DMS114 treated with DMSO at 0.1 percent for 48 hours (cell line): ENCODE measurements around the gene CAMSAP1.
"Not testable (repeated sequence)": the region's sequence is repeated elsewhere in the genome, so short reads cannot be mapped to it uniquely, and the experiment has no call there.

Experiments used
- DNase-seq: peaks from one replicate; lab custom pipeline; 2025; ENCODE audit not compliant: unreplicated experiment; lab: John Stamatoyannopoulos, UW

The CAMSAP1 gene

DNA sequence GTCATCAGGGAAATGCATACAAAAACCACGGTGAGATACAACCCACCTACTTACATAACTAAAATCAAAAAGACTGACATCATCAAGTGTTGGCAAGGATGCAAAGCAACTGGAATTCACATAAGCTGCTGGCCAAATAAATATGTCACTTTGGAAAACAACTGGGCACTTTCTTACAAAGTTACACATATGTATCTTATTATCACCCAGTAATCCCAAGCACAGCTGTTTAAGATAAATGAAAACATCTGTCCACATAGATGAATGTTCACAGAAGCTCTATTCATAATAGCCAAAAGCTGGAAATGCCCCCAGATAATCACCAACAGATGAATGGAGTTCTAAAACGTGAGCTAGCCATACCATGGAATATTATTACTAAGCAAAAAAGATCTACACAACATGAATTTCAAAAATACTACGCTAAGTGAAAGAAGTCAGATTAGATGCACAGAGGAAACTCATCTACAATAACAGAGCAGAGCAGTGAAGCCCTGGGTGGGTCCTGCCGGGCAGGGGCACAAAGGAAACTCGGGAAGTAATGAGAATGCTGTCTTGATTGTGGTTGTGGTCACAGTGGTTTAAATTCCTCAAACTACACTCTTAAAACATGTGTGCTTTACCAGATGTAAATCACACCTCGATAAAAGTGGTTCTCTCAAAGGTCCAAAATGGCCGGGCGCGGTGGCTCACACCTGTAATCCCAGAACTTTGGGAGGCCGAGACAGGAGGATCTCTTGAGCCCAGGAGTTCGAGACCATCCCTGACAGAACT lies 8.5 kb downstream of the CAMSAP1 start:
- no peak for DNase-seq

DNA sequence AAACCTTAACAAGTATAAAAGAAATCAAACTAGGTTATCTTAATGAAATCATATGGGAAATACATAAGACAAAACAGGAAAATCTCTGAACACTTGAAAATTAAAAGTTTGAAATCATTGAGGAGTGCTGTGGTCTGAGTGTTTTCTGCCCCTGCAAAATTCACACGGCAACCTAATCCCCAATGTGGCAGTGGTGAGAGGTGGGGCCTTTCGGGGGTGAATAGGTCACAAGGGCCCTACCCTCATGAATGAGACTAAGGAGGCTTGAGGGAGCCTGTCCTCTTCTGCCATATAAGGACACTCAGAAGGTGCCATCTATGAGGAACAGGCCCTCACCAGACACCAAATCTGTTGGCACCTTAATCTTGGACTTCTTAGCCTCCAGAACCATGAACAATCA lies 10.7 kb downstream of the CAMSAP1 start:
- no peak for DNase-seq

DNA sequence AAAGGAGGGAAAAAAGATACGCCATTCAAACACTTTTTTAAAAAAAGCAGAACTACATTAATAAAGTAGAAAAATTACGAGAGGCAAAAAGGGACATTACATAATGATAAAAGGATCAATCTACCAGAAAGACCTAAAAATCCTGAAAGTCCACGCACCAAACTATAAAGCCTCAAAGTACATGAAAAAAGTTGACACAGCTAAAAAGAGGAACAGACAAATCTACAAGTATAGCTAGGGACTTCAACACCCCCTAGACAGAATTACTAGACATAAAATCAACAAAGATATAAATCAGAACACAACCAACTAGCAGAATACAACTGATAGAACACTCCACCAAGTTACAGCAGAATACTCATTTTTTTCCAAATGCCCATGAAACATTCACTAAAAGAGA lies 11.1 kb downstream of the CAMSAP1 start:
- DNase-seq, result no peak

DNA sequence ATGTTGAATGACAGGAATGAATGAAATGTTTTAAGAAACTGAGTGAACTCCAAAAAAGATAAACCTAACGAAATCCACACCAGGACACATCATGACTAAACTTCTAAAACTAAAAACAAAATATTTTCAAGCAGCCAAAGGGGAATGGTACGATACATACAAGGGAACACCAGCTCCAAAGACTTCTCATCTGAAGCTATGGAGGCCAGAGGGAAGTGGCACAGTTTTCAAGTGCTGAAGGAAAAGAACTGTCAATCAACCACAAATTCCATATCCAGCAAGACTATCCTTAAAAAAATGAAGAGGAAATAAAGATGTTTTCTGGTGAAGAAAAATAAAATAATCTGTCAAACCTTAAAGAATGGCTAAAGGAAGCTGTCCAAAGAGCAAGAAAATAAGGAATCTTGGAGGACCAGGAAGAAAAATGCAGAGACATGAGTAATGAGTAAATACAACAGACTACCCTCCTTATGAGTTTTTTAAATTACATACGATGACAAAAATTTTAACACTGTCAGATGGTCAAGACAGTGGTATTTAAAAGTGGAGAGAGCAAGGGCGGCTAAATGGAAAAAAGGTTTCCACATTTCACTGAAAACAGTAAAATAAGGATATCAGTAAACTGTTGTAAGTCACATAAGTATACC lies 12.0 kb downstream of the CAMSAP1 start:
- no peak for DNase-seq

DNA sequence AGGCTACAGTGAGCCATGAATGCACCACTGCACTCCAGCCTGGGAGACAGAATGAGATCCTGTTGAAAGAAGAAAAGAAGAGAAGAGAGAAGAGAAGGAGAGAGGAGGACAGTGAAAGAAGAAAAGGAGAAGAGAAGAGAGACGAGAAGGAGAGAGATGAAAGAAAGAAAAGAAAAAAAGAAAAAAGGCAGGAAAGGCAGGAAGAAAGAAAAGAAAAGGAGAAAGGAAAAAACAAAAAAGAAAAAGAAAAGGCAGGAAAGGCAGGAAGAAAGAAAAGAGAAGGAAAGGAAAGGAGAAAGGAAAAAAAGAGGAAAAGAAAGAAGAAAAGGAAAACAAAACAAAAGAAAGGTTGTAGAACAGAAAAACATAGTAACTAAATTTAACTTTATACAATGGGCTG lies 14.2 kb downstream of the CAMSAP1 start:
- no peak for DNase-seq

DNA sequence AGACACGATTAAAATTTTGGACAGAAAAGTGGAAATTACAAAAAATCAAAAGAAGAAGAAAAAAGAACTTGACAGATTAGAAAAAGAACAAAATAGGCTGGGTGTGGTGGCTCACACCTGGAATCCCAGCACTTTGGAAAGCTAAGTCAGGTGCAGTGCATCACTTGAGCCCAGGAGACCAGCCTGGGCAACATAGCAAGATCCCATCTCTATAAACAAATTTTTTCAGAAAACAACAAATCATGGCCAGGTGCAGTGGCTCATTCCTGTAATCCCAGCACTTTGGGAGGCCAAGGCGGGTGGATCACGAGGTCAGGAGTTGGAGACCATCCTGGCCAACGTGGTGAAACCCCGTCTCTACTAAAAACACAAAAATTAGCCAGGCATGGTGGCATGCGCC lies 15.0 kb downstream of the CAMSAP1 start:
- not testable (repeated sequence) for DNase-seq

DNA sequence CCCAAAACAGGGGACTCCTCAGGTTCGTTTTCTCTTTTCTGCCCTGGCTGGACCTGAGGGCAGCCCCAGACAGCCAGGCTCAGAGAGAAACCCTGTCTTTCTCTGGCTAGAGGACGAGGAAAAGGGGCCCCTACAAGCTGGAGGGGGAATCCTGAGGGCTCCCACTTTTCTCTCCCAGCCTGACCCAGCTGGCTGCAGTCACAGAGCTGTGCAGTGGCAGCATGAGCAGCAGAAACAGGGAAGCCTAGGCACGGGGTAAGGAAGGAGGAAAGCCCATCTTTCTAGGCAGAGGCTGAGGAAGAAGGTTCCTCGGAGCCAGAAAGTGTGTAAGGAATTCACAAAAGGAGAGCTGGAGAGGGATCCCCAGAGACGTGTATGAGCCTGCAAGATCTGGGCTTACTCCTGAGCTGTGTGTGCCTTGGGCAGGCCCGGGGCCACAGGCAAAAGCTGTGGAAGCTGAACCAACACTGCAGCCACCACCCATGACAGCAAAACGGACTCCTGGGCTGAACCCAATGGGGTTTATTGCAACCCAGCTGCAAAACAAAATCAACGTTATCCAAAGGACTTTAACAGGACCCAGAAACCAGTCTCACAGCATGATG lies 16.2 kb downstream of the CAMSAP1 start:
- DNase-seq, result no peak

DNA sequence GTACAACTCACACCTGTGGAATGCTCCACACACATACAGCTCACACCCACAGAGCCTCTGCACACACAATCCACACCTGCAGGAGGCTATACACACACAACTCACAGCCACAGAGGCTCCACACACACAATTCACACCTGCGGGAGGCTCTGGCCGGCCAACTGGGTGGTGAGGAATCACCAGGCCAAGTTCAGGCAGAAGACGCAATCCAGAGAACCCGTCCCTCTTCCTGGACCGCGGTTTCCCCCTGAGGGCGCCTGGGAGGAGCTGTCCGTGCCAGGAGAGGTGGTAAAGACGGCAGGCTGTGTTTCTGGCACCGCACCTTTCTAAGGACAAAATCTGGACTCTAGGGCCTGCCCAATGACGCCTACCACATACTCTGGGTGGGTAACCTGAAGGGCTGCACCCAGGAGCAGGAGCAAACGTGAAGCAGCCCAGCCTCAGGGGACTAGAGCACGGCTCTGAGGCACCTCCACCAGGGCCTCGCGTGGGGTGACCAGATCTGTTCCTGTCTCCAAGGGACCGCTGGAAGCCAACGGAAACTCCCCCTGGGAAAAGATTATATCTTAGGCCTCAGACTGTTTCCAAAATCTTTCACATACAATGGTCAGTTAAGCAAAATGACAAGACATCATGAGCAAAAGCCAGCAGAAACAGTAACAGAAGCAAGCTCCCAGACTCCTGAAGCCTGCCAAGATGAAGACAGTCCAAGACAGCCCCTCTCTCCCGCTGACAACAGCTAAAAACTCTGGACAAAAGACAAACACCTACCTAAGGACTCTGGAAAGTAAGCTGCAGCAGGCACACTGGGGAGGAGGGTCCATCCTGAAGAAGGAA lies 16.9 kb downstream of the CAMSAP1 start:
- no peak for DNase-seq

DNA sequence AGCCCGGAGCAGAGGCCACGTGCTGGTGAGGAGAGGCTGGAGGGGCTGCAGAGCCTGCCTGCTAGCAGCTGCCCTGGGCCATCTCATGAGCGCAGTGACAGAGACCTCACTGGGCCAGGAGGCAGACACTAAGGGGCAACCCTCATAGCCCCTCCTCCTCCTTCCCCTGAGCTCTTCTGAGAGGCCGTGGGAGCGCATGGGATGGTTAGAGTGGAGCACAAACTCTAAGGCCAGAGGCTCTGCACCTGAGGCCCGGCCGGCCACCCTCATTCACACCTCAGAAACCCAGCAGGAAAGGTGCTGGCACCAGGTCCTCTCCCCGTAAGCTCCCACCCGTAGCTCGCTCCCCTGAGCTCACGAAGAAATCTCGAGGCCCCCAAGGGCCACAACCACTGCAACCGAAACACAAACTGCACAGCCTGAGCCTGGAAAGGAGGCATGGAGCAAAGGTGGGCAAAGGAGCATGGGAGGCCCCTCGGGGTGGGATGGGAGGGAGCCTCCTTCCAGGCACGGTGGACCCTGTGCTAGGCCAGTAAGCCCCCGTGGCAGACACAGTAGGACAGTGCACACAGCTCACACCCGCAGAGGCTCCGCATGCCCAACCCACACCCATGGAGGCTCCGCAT lies 17.7 kb downstream of the CAMSAP1 start:
- no peak for DNase-seq

DNA sequence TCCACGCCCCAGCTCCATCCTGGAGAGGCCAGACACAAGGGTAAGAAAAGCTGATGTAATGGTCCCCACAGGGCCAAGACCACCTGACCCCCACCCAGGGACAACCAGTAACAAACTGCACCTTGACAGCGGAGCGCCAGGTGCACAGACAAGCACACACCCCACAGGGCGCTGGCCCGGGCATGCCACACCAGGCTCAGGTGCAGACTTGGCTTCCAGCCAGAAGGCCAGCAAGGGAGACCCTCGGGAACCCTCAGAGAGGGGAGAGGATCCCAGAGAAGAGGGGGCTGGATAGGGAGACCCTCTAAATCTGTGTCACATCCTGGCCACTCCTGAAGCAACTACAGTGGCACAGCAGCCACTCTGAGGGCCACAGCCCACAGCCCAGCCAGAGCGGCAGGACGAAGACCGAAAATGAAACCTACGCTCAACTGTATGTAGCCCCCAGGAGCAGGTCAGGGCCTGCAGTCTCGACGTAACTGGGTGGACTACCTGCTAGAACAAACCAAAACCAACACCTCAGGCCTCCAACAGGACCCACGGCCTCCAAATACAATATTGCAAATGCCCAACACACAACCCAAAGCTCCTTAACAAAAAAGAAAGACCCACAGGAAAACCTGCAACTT lies 18.5 kb downstream of the CAMSAP1 start:
- no peak for DNase-seq

DNA sequence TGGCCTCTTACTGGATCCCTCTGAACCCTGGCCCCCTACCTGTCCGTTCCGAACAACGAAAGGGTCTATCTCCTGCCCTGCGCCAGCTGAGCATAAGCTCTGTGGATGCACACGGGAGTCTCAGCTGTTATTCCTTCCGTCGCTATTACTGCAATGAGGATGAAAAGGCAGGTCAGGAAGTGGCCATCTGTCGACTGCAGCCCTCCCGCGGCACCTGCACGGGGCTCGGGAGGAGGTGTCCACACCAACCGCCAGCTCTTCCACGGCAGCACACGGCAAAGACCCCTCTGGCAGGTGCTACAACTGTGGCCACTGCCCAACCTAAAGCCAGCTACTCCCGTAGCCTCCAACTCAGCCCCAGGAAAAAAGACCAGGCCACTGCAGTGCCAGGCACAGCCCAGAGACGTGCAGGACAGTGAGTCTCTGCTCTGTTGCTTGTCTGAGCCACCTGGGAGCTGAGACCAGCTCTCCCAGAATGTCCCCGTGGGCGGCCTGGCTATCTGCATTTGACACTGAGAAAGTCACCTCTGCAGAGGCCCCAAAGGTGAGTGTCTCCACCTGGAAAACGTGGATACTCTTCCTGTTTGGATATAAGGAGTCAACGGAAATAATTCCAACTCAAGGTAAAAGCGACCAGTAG lies 19.1 kb downstream of the CAMSAP1 start:
- DNase-seq, result no peak

DNA sequence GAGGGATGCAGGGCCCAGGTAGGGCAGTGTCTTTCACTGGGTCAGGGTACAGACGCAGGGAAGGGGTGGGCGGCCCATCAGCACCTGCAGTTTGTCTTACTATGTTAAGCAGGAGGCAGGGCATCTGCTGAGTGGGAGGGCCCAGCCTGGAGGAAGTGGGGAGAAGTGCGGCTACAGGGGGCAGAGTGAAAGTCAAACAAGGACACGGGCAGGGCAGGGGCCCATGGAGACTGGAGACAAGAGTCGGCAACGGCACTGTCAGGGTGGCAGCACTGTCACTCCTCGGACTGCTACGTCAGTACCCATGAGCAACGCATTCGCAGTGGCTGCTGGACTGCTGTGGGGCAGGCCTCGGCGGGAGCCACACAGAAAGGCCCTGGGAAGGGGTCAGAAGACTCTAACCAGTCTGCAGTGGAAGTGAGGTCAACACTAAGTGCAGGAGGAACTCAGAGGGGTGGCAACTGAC lies 19.7 kb downstream of the CAMSAP1 start:
- DNase-seq, result no peak

DNA sequence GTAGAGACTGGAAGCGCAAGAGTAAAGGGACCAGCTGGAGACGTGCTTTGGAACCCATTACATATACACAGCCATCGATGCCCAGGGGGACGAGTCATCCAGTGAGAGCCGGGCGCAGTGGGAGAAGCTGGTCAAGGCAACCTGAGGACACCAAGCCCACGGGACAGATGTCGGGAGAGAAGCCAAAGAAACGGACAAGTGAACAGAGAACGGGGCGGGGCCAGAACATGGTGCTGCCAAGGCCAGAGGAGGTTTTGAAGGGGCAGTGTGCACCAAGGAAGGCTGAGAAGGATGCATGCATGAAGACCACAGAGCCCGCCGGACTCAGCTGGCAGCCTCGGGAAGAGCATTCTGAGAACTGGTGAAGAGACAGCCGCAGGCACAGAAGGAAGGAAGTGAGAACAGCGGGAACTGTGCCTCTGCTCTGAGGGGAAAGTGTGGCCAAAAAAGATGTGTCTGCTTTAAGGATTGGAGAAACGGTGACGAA lies 20.3 kb downstream of the CAMSAP1 start:
- DNase-seq, result no peak

DNA sequence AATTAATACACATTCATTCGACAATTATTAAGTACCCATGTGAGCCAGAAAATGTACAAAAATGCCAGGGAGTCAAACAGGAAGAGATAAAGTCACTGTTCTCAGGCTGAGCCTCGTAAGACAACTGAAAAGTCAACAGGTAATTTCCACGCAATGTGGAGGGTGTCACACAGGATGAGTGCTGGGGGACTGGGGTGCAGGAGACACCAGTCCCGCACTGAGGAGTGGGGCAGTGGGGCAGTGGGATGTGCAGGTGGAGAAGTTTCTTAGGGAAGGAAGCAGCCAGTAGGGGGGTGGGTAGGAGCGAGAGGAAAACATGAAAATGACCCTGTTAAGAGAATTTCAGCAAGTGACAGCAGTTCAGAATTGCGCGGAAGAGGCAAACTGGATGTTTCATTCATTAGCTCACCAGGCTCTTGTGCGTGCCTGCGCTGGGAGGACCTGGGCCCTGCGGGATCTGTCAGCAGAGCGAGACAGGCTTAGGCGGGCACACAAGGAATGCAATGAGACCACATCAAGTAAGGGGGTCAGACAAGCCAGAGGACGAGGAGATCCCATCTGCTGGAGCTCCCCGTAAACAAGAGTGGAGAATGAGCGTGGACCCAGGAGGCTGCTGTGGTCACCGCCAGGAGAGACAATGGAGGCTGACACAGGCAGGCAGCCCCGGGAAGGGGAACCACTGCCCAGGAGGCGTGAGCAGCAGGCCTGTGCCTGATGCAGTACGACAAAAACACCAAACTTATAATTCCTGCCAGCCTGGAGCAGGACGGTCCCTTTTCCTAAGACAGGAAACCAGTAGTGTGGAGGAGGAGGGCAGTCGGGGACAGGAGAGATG lies 21.0 kb downstream of the CAMSAP1 start:
- no peak for DNase-seq

DNA sequence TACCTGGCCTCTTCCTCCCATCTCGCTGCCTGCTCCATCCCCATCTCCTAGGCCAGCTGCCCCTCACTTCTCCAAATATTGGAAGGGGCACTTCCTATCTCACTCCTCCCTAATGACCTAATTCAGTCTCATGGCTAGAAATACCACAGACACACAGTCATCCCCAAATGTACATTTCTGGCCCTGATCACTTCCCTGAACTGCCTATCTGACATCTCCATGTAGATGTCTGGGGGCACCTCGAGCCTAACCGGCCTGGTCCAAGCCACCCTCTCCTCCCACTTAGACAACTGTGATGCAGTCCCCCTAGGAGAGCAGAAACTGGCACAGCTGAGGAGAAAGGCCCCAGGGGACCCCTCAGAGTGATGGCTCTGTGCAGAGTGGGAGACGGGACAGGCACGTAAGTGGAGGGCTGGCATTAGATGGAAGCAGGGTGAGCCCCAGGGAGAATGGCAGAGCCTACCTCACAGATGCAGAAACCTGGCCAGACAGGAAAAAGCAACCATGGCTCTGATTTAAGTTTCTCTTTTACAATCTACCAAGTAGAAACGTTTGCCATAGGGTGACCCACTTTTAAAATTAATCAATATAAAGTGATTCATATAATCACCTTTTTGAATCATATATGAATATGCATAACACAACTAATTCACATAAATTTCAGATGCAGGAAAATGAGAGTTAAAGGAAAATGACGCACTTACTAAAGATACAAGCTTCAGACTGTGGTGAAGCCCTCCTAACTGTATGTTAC lies 22.1 kb downstream of the CAMSAP1 start:
- DNase-seq, result no peak

DNA sequence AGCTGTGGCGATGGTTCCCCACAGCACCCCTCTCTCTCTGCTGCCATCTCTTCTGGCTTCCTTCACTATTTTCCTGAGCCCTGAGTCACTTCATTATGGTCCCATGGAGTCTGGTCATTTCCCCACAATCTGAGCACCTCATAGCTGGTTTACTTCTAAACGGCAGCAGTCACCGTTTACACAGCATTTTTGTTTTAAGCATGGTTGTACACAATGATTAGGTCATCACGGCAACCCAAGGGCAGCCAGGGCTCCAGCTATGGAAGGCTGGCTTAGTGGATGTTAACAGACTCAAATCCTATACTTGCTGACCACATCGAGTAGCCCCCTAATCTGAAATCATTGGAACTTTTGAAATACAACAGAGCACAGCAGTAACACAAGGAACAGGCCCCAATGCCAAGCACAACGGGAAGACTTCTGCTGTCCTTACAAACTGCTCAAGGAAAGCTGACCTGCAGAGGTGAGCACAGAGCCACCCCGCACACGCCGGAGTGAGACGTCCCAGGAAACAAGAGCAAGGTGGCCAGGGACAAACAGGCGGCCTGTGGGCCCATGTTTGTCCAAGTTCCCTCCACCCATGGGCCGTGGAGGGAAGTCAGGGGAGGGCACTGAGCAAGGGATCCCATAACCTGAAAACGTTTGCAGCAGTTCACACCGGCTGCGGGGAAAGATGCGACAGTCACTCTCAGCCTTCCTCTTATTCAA lies 22.9 kb downstream of the CAMSAP1 start:
- no peak for DNase-seq

DNA sequence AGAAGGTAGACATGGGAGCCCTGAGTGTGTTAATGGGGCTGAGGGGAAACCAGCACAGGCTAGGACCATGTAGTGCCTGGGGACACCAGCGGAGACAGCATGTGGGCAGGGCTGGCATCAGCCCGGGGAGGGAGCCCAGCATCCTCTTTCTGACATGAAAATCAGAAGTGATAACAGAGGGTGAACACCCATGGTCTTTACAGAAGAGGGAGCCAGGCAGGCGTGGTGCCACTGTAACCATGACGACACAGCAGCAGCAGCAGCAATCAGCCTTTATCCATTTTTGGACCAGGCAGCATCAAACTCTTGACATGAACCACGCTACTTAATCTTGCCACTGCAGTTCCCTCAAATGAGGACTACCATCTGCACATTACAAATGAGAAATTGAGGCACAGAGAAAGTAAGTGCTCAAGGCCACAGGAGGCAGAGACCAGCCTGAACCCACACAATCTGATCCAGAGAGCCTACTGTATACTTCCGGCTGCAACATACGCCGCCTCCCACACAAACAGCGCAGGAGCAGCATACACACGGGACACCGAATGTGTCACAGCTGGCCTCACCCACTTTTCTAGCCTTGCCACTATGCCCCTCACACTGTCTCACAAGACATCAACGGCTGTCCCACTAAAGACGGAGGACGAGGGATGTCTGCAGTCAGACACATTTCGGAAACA lies 23.8 kb downstream of the CAMSAP1 start:
- no peak for DNase-seq
